Peyer's patch (tissue), 4 donors: ENCODE results near the gene SIGLEC9.

Experiments used
- CTCF ChIP-seq, 6 experiments: fragments of 450-650 bp in 4 of 6; fragments of 200-600 bp in 2 of 6; sonication (generic) in 1 of 6; IDR thresholded peaks; one replicate each; pipeline ENCODE4 v1.5.1; 2017 to 2019; ENCODE audit warnings: antibody characterized with exemption in 6 of 6, mild to moderate bottlenecking in 3 of 6, moderate library complexity in 1 of 6
- POLR2A ChIP-seq, 2 donors: fragments of 450-650 bp; IDR thresholded peaks; one replicate each; pipeline ENCODE4 v1.5.1; 2017; ENCODE audit warnings: antibody characterized with exemption in 2 of 2, mild to moderate bottlenecking in 2 of 2, moderate library complexity in 2 of 2

GRCh38 chr19:51093510-51094345 lies 31.0 kb upstream of the SIGLEC9 start:
- no peak for TF ChIP-seq CTCF (IDR thresholded peaks at IDR 0.05)
- TF ChIP-seq POLR2A (IDR thresholded peaks at IDR 0.05): no peak
